Fibroblast of skin of back (primary cell): ENCODE results near the gene CDC42EP5.

ENCODE experiments used
- DNase-seq: peaks from one replicate; pipeline ENCODE4 v3.0.0-alpha.2; 2013

Gene CDC42EP5

GRCh38 chr19:54461613-54462012 lies 11.5 kb downstream of the CDC42EP5 start:
- DNase-seq, result no peak

DNA sequence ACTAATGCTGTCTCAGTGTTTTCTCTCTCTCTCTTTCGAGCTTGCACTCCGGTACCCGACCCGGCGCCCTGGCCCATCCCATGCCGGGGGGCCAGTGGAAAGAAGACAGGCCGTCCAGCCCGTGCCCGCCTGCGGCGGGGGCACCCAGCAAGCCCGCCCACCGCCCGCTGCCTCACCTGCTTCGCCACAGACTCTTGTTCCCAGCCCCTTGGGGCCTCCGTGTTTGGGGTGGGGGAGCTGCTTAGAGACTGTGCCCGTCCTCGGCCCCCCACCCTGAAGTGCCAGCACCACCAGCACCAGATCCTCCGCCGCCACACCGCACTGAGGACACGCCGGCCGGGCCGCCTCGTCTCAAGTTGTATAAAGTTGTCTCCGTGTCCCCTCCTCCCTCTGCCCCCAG lies 11.9 kb downstream of the CDC42EP5 start:
- no peak for DNase-seq

DNA sequence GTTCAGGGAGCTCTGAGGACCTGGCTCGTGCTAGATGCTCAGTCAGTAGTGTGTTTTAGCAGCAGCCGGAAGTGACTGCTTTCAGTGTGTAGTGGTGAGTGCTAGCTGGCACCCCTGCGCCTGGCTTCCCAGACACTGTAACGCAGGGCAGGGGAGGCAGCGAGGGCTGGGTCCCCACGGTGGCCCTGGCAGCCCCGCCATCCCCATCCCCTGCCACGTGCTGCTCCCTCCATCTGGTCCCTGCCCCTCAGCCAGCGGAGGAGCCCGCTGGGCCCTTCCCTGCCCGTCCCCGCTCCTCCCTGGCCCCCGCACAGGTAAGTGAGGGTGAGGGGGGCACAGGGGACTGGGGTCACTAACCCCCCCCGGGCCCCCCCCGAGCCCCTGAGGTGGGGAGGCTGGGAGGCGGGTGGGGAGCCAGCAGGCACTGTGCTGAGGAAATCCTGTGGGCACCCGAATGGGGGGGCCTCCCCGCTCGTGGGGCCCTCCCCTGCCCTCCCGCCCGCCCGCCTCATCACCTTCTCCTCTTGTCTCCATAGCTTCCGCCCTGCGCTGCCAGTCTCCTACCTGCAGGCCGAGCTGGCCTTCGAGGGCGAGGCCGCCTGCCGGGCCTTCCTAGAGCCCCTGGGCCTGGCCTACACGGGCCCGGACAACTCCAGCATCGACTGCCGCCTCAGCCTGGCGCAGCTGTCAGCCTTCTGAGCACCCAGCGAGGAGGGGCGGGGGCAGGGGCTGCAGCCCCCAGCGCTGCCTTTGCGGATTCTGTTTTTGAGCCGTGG lies 12.7 kb downstream of the CDC42EP5 start:
- no peak for DNase-seq

- DNase-seq, result no peak
Measured at GRCh38 chr19:54459282-54460229, 13.5 kb downstream of the CDC42EP5 start.

- DNase-seq, result no peak
Measured at GRCh38 chr19:54458648-54459281, 14.3 kb downstream of the CDC42EP5 start.

GRCh38 chr19:54457773-54458647 lies 15.1 kb downstream of the CDC42EP5 start:
- no peak for DNase-seq

DNA sequence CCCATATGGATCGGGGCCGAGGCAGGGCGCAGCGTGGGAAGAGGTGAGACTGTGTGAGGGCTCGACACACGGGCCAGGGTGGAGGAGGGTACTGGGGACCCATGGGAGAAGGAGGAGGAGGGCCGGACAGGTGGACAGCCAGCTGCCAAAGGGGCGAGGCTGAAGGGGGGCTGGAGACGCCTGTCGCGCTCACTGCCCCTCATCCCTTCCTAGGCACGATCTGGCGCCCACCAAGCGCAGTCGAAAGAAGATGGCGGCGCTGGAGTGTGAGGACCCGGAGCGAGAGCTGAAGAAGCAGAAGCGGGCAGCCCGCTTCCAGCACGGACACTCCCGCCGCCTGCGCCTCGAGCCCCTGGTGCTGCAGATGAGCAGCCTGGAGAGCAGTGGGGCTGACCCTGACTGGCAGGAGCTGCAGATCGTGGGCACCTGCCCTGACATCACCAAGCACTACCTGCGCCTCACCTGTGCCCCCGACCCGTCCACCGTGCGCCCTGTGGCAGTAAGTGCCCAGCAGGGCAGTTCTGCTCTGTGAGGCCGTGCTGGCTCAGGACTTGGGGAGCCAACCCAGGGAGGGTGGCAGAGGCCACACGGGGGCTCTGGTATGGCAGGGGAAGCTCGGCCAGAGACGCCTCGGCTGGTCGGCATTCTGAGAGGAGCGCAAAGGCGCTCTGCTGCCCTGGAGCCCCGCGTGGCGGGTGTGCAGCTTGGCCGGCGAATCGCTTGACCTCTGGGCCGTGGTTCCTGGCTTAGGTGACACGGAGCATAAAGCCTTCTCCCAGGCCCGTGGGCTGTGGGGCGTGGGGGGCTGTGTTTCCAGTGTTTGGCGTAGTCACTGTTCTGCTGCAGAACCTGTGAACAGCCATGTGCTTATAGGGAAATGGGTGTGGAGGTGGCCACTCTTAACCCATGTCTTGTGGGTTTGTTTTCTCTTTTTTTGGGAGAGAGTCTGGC lies 16.4 kb downstream of the CDC42EP5 start:
- no peak for DNase-seq

DNA sequence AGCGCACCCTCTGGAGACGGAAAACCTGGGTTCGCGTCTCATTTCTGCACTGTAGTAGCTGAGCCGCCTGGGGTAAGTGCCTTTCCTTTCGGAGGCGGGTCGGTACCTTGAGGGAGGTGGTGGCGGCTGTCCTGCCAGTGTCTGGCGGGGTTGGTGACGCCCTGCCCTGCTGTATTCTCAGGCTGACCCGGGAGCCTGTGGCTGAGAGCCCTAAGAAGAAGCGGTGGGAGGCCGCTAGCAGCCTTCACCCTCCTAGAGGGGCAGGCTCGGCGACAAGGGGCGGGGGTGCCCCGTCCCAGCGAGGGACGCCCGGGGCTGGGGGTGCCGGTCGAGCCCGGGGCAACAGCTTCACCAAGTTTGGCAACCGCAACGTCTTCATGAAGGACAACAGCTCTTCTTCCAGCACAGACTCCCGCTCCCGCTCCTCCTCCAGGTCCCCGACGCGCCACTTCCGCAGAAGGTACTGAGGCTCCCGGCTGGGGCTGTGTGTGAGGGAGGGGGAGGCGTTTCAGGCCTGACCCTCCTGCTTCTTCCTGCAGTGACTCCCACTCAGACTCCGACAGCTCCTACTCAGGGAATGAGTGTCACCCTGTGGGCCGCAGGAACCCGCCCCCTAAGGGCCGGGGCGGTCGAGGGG lies 17.2 kb downstream of the CDC42EP5 start:
- DNase-seq, result no peak

GRCh38 chr19:54454781-54455675 lies 18.1 kb downstream of the CDC42EP5 start:
- no peak for DNase-seq

- no peak for DNase-seq
Measured at GRCh38 chr19:54453921-54454780, 18.9 kb downstream of the CDC42EP5 start.

- no peak for DNase-seq
Measured at GRCh38 chr19:54452626-54453025, 20.5 kb downstream of the CDC42EP5 start.

- DNase-seq, result no peak
Measured at GRCh38 chr19:54451997-54452396, 21.1 kb downstream of the CDC42EP5 start.

DNA sequence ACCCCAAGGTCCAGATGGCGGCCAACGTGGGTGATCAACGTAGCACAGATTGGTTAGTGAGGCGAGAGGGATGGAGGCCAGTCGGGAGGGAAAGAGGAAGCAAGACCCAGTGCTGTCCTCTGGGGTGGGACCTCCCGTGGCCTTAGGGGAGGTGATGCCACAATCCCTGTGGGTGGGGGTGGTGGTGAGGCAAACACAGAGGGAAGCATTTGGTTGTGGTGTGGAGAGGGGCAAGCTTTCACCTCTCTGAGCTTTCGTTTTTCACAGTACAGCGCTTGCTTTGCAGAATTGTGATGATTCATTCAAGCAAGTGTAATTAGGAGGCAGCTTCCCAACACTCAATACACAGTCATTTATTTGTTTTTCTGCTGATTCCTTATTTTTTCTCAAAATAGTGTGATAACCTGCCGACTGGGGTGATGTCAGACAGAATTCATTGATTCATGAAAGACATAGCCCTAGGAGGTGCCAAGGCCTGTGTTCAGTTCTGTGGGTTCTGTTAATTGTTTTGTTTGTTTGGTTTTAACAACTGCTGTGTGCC lies 21.7 kb downstream of the CDC42EP5 start:
- DNase-seq, result no peak

- no peak for DNase-seq
Measured at GRCh38 chr19:54449701-54450069, 23.4 kb downstream of the CDC42EP5 start.

DNA sequence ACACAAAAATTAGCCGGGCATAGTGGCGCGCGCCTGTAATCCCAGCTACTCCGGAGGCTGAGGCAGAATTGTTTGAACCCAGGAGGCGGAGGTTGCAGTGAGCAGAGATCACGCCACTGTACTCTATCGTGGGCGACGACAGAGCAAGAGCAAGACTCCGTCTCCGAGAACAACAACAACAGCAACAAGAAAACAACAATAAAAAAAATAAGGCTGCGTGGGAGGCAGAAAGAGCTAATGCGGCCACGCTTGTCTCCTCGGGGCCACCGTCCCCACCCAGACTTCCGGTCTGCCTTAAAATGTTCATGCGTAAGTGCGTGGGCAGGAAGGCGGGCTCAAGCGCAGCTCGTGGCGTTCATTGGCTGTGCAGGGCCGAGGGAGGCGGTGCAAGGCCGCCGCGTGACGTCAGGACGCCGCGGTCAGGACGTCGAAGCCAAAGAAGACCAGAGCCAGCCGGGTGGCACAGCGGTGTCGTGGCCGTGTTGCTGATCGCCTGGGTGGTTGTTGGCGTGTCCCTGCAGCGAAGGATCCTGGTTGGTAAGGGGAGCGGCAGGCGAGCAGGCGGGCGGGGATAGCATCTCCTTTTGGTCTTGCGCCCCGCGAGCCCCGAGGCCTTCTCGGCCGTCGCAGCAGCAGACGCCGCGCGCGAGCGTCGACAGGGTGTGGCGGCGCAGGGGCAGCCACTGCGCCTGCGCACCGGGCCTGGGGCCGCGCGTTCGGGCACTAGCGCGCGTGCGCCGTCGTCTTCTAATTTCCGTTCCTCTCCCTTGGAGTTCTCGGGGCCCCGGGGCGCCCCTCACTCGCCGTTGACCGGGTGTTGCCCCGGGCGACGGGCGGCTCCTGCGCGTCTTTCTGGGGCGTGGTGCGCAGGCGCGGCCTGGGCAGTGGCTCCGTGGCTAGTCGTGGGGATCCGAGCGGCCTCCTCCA lies 24.1 kb downstream of the CDC42EP5 start, which contains the start of gene LENG8:
TSS of gene LENG8 (plus strand) at position 426 of the 927 bp plus-strand sequence. CDS start 2,146 bp downstream, outside the sequence.
- peak; percentile 97 for DNase-seq

DNA sequence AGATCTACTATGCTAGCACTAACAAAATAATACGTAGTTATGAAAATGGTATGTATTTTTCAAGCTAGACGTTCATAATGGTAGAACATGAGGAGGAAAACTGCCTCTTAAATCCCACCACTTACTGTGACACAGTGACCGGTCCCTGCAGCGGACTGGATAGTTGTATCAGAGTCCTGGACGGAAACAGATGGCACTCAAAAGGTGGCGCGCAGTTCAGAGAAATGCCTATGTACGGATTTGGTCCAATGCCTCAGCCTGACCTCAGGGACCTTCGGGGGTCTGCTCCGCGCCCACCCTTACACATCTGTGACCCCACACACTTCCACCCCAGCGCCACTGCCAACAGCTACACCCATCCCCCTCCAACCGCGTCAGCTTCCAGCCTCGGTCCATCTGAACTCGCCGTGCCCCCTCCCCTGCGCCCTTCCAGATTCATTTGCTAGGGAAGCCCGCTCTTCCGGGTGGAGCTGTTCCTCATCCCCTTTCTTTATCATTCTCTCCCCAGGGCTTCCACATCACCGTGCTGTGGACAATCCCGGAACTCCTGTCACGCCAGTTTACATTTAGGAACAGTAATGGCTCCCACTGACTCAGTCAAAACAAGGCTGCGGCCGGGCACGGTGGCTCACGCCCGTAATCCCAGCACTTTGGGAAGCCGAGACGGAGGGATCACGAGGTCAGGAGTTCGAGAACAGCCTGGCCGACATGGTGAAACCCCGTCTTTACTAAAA lies 24.9 kb downstream of the CDC42EP5 start:
- peak; percentile 69 for DNase-seq
